Measurements from ENCODE around the gene CYB5D1. TPM values are rescaled to one million over a fixed set of nuclear protein-coding genes. Genes with fewer than 3 reads are reported as not detected.

Gene CYB5D1
- total RNA-seq, 1 experiment from 2014 or later = 5.3 TPM

DNA sequence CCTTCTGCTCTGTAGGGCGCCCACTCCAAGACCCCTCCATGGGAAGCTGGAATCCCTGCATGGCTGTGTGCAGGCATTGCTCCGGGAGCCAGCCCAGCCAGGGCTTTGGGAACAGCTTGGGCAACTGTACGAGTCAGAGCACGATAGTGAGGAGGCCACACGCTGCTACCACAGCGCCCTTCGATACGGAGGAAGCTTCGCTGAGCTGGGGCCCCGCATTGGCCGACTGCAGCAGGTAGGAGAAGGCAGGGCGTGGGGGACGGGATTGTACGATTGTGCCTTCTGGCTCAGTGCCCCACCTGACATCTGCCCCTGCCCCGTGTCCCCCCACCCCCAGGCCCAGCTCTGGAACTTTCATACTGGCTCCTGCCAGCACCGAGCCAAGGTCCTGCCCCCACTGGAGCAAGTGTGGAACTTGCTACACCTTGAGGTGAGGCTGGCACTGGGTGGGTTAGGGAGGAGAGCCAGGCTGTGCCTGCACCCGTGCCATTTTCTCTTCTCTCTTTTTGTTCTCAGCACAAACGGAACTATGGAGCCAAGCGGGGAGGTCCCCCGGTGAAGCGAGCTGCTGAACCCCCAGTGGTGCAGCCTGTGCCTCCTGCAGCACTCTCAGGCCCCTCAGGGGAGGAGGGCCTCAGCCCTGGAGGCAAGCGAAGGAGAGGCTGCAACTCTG lies 11.6 kb upstream of the CYB5D1 start:
- peaks cover 11% of the 10 kb centered on the region; the same call in 1 of the 2 replicates for H3K36me3 ChIP-seq
- H3K27ac ChIP-seq = no peak overlapping the region
- no peaks in the 10 kb centered on the region for H3K27me3 ChIP-seq
- H3K4me1 ChIP-seq = no peaks in the 10 kb centered on the region
- no peaks in the 10 kb centered on the region for H3K9me3 ChIP-seq (replicated peaks)
- H3K4me3 ChIP-seq = no peak overlapping the region
- no peak for DNase-seq

DNA sequence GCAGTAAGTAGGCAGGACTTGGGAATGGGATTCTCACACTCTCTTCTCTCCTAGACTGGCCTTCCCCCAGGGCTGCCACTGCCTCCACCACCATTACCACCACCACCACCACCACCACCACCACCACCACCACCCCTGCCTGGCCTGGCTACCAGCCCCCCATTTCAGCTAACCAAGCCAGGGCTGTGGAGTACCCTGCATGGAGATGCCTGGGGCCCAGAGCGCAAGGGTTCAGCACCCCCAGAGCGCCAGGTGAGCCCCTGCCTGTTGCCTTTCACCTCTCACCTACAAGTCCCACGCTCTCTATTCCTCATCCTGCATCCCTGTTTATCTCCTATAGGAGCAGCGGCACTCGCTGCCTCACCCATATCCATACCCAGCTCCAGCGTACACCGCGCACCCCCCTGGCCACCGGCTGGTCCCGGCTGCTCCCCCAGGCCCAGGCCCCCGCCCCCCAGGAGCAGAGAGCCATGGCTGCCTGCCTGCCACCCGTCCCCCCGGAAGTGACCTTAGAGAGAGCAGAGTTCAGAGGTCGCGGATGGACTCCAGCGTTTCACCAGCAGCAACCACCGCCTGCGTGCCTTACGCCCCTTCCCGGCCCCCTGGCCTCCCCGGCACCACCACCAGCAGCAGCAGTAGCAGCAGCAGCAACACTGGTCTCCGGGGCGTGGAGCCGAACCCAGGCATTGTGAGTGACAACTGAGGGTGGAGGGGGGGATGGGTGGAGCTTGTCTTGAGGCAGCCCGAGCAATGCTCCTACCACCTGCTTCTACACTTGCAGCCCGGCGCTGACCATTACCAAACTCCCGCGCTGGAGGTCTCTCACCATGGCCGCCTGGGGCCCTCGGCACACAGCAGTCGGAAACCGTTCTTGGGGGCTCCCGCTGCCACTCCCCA lies 10.8 kb upstream of the CYB5D1 start:
- Histone ChIP-seq H3K27ac (no peak overlapping the region), H3K27me3 (no peaks in the 10 kb centered on the region), H3K9me3 (replicated peaks) (no peaks in the 10 kb centered on the region), H3K36me3 (peaks cover 19% of the 10 kb centered on the region), H3K4me3 (no peak overlapping the region), H3K4me1 (no peaks in the 10 kb centered on the region)
- no peak for DNase-seq

DNA sequence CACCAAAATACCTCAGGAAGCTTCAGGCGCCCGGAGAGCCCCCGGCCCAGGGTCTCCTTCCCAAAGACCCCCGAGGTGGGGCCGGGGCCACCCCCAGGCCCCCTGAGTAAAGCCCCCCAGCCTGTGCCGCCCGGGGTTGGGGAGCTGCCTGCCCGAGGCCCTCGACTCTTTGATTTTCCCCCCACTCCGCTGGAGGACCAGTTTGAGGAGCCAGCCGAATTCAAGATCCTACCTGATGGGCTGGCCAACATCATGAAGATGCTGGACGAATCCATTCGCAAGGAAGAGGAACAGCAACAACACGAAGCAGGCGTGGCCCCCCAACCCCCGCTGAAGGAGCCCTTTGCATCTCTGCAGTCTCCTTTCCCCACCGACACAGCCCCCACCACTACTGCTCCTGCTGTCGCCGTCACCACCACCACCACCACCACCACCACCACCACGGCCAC lies 9.6 kb upstream of the CYB5D1 start:
- Histone ChIP-seq H3K4me3 (no peak overlapping the region), H3K4me1 (no peaks in the 10 kb centered on the region), H3K27me3 (no peaks in the 10 kb centered on the region), H3K27ac (no peak overlapping the region), H3K36me3 (peaks cover 19% of the 10 kb centered on the region), H3K9me3 (replicated peaks) (no peaks in the 10 kb centered on the region)
- no peak for DNase-seq

DNA sequence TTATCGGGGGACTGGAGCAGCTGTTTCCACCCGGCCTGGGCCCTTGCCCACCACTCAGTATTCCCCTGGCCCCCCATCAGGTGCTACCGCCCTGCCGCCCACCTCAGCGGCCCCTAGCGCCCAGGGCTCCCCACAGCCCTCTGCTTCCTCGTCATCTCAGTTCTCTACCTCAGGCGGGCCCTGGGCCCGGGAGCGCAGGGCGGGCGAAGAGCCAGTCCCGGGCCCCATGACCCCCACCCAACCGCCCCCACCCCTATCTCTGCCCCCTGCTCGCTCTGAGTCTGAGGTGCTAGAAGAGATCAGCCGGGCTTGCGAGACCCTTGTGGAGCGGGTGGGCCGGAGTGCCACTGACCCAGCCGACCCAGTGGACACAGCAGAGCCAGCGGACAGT lies 9.1 kb upstream of the CYB5D1 start:
- Histone ChIP-seq H3K4me1 (no peaks in the 10 kb centered on the region), H3K36me3 (peaks cover 19% of the 10 kb centered on the region), H3K4me3 (no peak overlapping the region), H3K27ac (no peak overlapping the region), H3K9me3 (replicated peaks) (no peaks in the 10 kb centered on the region), H3K27me3 (no peaks in the 10 kb centered on the region)
- no peak for DNase-seq

DNA sequence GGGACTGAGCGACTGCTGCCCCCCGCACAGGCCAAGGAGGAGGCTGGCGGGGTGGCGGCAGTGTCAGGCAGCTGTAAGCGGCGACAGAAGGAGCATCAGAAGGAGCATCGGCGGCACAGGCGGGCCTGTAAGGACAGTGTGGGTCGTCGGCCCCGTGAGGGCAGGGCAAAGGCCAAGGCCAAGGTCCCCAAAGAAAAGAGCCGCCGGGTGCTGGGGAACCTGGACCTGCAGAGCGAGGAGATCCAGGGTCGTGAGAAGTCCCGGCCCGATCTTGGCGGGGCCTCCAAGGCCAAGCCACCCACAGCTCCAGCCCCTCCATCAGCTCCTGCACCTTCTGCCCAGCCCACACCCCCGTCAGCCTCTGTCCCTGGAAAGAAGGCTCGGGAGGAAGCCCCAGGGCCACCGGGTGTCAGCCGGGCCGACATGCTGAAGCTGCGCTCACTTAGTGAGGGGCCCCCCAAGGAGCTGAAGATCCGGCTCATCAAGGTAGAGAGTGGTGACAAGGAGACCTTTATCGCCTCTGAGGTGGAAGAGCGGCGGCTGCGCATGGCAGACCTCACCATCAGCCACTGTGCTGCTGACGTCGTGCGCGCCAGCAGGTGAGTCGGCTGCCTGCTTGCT lies 8.6 kb upstream of the CYB5D1 start:
- Histone ChIP-seq H3K36me3 (peaks cover 19% of the 10 kb centered on the region), H3K9me3 (replicated peaks) (no peaks in the 10 kb centered on the region)
- no peak for DNase-seq

DNA sequence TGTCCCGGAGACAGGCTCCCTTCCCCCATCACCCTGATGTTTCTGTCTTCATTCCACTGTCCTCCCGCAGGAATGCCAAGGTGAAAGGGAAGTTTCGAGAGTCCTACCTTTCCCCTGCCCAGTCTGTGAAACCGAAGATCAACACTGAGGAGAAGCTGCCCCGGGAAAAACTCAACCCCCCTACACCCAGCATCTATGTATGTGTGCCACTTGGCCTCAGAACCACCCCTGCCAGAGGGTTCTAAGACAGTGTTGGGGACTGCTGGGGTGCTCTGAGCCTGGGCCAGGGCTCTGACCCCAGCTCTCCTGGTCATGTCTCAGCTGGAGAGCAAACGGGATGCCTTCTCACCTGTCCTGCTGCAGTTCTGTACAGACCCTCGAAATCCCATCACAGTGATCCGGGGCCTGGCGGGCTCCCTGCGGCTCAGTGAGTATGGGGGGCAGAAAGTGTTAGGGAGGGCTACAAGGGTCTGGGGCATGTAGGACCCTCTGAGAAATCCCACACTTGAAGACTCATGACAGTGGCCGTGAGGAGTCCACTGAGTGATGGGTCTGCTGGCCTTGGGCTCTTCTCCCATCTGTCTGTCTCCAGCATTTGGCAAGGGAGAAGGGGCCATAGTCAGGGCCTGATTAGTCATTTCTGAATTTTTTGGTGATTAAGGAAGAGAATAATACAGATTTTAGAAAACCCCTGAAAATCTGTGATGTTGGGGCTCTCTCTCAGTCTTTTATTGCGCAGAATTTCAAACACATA lies 7.9 kb upstream of the CYB5D1 start:
- H3K36me3 ChIP-seq = peaks cover 19% of the 10 kb centered on the region
- no peak overlapping the region for H3K4me3 ChIP-seq
- H3K27me3 ChIP-seq = no peaks in the 10 kb centered on the region
- H3K9me3 ChIP-seq (replicated peaks) = no peaks in the 10 kb centered on the region
- no peaks in the 10 kb centered on the region for H3K4me1 ChIP-seq
- no peak overlapping the region for H3K27ac ChIP-seq
- no peak for DNase-seq

More for the DNA sequence above, 8.6 kb upstream of the CYB5D1 start:
- Histone ChIP-seq H3K27ac (no peak overlapping the region), H3K4me1 (no peaks in the 10 kb centered on the region), H3K27me3 (no peaks in the 10 kb centered on the region), H3K4me3 (no peak overlapping the region)

DNA sequence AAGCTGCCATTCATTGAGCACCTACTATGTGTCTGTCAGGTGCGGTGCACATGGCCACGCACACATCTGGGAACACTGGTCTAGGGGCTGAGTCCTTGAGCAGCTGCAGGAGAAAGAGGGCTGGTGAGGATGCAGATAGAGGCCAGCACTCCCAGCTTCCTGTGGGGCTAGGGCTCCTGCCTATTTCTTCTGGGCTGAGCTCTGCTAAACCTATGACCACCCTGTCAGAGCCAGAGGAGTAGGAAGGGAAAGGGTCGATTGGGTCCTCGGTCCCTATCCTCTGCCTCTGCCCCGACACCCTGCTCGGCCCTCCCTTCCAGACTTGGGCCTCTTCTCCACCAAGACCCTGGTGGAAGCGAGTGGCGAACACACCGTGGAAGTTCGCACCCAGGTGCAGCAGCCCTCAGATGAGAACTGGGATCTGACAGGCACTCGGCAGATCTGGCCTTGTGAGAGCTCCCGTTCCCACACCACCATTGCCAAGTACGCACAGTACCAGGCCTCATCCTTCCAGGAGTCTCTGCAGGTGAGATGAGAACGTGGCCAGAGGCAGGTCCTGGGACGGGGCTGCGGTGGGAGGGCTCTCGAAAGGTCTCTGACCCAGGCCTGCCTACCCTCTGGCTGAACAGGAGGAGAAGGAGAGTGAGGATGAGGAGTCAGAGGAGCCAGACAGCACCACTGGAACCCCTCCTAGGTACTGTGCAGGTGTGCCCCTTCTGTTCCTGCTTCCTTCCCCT lies 6.9 kb upstream of the CYB5D1 start:
- no peak for DNase-seq
- no peak overlapping the region for H3K4me3 ChIP-seq
- no peaks in the 10 kb centered on the region for H3K9me3 ChIP-seq (replicated peaks)
- peaks cover 19% of the 10 kb centered on the region for H3K36me3 ChIP-seq
- H3K27me3 ChIP-seq = no peaks in the 10 kb centered on the region
- 0 out of 2 replicates have a peak, but pooled peaks cover 2% of the 10 kb centered on the region for H3K4me1 ChIP-seq
- no peak overlapping the region for H3K27ac ChIP-seq

DNA sequence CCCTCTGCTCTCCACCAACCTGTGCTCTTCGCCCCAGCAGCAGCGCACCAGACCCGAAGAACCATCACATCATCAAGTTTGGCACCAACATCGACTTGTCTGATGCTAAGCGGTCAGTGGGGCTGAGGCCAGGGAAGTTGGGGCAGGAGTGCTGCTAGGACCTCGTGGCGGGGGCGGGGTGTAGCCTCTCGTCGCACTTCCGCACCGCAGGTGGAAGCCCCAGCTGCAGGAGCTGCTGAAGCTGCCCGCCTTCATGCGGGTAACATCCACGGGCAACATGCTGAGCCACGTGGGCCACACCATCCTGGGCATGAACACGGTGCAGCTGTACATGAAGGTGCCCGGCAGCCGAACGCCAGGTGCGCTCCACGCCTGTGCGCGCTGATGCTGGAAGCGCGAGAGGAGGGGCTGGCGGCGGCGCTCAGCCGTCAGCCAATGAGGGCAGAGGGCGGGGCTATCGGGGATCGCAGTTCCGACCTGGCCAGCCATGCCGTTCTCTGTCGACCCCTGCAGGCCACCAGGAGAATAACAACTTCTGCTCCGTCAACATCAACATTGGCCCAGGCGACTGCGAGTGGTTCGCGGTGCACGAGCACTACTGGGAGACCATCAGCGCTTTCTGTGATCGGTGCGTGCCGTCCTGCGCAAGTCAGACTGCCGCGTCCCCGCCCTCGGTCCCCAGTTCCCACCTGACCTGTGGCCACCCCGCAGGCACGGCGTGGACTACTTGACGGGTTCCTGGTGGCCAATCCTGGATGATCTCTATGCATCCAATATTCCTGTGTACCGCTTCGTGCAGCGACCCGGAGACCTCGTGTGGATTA lies 6.2 kb upstream of the CYB5D1 start:
- Histone ChIP-seq H3K4me3 (no peak overlapping the region), H3K36me3 (peaks cover 19% of the 10 kb centered on the region), H3K27ac (no peak overlapping the region), H3K4me1 (0 out of 2 replicates have a peak, but pooled peaks cover 2% of the 10 kb centered on the region), H3K9me3 (replicated peaks) (no peaks in the 10 kb centered on the region), H3K27me3 (no peaks in the 10 kb centered on the region)
- peak in 1 of 2 experiments; percentile 49 for DNase-seq

DNA sequence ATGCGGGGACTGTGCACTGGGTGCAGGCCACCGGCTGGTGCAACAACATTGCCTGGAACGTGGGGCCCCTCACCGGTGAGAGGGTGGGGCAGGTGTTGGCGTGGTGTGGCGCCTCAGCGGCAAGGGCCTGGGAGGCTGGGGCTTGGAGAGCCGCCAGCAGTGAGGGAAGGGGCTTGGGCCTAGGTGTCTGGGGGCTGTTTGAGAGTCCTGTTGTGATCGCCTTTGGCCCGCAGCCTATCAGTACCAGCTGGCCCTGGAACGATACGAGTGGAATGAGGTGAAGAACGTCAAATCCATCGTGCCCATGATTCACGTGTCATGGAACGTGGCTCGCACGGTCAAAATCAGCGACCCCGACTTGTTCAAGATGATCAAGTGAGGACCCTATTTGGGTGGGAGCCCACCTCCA lies 5.5 kb upstream of the CYB5D1 start:
- Histone ChIP-seq H3K4me3 (no peak overlapping the region), H3K36me3 (peaks cover 19% of the 10 kb centered on the region), H3K4me1 (0 out of 2 replicates have a peak, but pooled peaks cover 2% of the 10 kb centered on the region), H3K27ac (no peak overlapping the region), H3K9me3 (replicated peaks) (no peaks in the 10 kb centered on the region), H3K27me3 (no peaks in the 10 kb centered on the region)
- no peak for DNase-seq

DNA sequence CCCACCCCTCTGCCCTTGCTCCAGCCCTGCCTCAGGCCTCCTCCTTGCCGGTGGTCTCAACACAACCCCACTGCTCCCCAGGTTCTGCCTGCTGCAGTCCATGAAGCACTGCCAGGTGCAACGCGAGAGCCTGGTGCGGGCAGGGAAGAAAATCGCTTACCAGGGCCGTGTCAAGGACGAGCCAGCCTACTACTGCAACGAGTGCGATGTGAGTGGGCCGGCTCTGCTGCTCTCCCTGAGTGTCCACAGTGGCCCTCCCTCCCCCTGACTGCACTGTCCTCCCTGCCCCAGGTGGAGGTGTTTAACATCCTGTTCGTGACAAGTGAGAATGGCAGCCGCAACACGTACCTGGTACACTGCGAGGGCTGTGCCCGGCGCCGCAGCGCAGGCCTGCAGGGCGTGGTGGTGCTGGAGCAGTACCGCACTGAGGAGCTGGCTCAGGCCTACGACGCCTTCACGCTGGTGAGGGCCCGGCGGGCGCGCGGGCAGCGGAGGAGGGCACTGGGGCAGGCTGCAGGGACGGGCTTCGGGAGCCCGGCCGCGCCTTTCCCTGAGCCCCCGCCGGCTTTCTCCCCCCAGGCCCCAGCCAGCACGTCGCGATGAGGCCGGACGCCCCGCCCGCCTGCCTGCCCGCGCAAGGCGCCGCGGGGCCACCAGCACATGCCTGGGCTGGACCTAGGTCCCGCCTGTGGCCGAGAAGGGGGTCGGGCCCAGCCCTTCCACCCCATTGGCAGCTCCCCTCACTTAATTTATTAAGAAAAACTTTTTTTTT lies 4.7 kb upstream of the CYB5D1 start:
- H3K27ac ChIP-seq = no peak overlapping the region

DNA sequence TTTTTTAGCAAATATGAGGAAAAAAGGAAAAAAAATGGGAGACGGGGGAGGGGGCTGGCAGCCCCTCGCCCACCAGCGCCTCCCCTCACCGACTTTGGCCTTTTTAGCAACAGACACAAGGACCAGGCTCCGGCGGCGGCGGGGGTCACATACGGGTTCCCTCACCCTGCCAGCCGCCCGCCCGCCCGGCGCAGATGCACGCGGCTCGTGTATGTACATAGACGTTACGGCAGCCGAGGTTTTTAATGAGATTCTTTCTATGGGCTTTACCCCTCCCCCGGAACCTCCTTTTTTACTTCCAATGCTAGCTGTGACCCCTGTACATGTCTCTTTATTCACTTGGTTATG lies 4.1 kb upstream of the CYB5D1 start:
- H3K4me1 ChIP-seq = 0 out of 2 replicates have a peak, but pooled peaks cover 2% of the 10 kb centered on the region
- H3K27me3 ChIP-seq = no peaks in the 10 kb centered on the region
- peaks cover 19% of the 10 kb centered on the region for H3K36me3 ChIP-seq
- H3K27ac ChIP-seq = no peak overlapping the region
- no peaks in the 10 kb centered on the region for H3K9me3 ChIP-seq (replicated peaks)
- no peak overlapping the region for H3K4me3 ChIP-seq
- no peak for DNase-seq

More for the DNA sequence above, 4.7 kb upstream of the CYB5D1 start:
- DNase-seq = no peak
- H3K4me3 ChIP-seq = no peak overlapping the region
- H3K4me1 ChIP-seq = 0 out of 2 replicates have a peak, but pooled peaks cover 2% of the 10 kb centered on the region
- H3K36me3 ChIP-seq = peaks cover 19% of the 10 kb centered on the region
- no peaks in the 10 kb centered on the region for H3K9me3 ChIP-seq (replicated peaks)
- H3K27me3 ChIP-seq = no peaks in the 10 kb centered on the region

DNA sequence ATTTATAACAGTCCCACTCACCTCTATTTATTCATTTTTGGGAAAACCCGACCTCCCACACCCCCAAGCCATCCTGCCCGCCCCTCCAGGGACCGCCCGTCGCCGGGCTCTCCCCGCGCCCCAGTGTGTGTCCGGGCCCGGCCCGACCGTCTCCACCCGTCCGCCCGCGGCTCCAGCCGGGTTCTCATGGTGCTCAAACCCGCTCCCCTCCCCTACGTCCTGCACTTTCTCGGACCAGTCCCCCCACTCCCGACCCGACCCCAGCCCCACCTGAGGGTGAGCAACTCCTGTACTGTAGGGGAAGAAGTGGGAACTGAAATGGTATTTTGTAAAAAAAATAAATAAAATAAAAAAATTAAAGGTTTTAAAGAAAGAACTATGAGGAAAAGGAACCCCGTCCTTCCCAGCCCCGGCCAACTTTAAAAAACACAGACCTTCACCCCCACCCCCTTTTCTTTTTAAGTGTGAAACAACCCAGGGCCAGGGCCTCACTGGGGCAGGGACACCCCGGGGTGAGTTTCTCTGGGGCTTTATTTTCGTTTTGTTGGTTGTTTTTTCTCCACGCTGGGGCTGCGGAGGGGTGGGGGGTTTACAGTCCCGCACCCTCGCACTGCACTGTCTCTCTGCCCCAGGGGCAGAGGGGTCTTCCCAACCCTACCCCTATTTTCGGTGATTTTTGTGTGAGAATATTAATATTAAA lies 3.6 kb upstream of the CYB5D1 start:
- no peak for DNase-seq
- 0 out of 2 replicates have a peak, but pooled peaks cover 2% of the 10 kb centered on the region for H3K4me1 ChIP-seq

More for the DNA sequence above, 3.6 kb upstream of the CYB5D1 start:
- peaks cover 19% of the 10 kb centered on the region for H3K36me3 ChIP-seq
- H3K27me3 ChIP-seq = no peaks in the 10 kb centered on the region
- no peaks in the 10 kb centered on the region for H3K9me3 ChIP-seq (replicated peaks)
- no peak overlapping the region for H3K4me3 ChIP-seq
- H3K27ac ChIP-seq = no peak overlapping the region

Measured in SJCRH30 (cell line).